SH-SY5Y (cell line): ENCODE results near the gene POLE4.

ENCODE experiments used
- GATA2 ChIP-seq: IDR thresholded peaks from 2 replicates; pipeline ENCODE4 v1.6.1; 2011; ENCODE audit warnings: mild to moderate bottlenecking, low read depth, low read length
- GATA3 ChIP-seq: IDR thresholded peaks from 2 replicates; pipeline ENCODE4 v1.6.1; 2011; ENCODE audit warnings: low read depth, mild to moderate bottlenecking, low read length, moderate library complexity

DNA sequence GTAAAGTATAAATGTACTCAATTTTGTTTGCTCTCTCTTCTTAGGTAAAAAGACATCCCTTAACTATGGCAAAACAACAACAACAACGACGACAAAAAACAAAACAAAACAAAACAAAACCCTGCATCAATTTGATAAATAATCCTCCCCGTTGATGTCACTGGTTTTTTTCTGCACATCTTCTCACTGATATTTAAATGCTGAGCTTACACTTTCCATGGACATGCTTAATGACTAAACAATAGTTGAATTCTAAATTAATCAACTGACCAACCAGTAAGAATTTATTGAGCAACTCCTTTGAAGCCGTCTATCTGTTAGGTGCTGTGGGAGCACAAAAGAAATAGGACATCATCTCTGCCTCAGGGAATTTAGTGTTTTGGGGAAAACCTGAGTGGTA lies 20.2 kb upstream of the POLE4 start:
- no peak for TF ChIP-seq GATA3
- no peak for TF ChIP-seq GATA2
